ENCODE results near the gene LRP1. TPM values are rescaled to one million over a fixed set of nuclear protein-coding genes. Genes with fewer than 3 reads are reported as not detected.

LRP1 gene
- total RNA-seq, 1 donor from 2014 or later: 62.7 TPM

- H3K4me3 Mint-ChIP-seq: no peak overlapping the region
- no peak overlapping the region for H3K27ac Mint-ChIP-seq (ENCODE audit: unreplicated experiment)
- TF ChIP-seq CTCF (conservative IDR thresholded peaks at IDR 0.05): no peak
- no peaks in the 10 kb centered on the region for H3K9me3 Mint-ChIP-seq
- H3K4me1 Mint-ChIP-seq: peaks cover 11% of the 10 kb centered on the region
- DNase-seq (ENCODE audit: low read depth, low spot score): no peak
- no peaks in the 10 kb centered on the region for H3K36me3 Mint-ChIP-seq (ENCODE audit: low read depth)
- H3K27me3 Mint-ChIP-seq (ENCODE audit: low read depth): no peaks in the 10 kb centered on the region
These were observed 22.2 kb downstream of the LRP1 start for GRCh38 chr12:57150400-57151000.

- no peaks in the 10 kb centered on the region for H3K27me3 Mint-ChIP-seq (ENCODE audit: low read depth)
- no peaks in the 10 kb centered on the region for H3K9me3 Mint-ChIP-seq
- H3K36me3 Mint-ChIP-seq (ENCODE audit: low read depth): peaks cover 3% of the 10 kb centered on the region
- TF ChIP-seq CTCF (conservative IDR thresholded peaks at IDR 0.05): no peak
- no peak for DNase-seq (ENCODE audit: low read depth, low spot score)
- H3K27ac Mint-ChIP-seq (ENCODE audit: unreplicated experiment): peak overlapping the region; percentile 43
- H3K4me3 Mint-ChIP-seq: no peak overlapping the region
- peaks cover 6% of the 10 kb centered on the region for H3K4me1 Mint-ChIP-seq
These were observed 23.7 kb downstream of the LRP1 start for GRCh38 chr12:57151741-57152630.

GRCh38 chr12:57152639-57153038 lies 24.4 kb downstream of the LRP1 start:
- no peaks in the 10 kb centered on the region for H3K4me1 Mint-ChIP-seq
- H3K4me3 Mint-ChIP-seq: no peak overlapping the region
- H3K36me3 Mint-ChIP-seq (ENCODE audit: low read depth): peaks cover 7% of the 10 kb centered on the region

GRCh38 chr12:57153415-57153997 lies 25.2 kb downstream of the LRP1 start:
- peaks cover 10% of the 10 kb centered on the region for H3K36me3 Mint-ChIP-seq (ENCODE audit: low read depth)
- peak overlapping the region; percentile 83 for H3K27ac Mint-ChIP-seq (ENCODE audit: unreplicated experiment)
- no peaks in the 10 kb centered on the region for H3K4me1 Mint-ChIP-seq
- TF ChIP-seq CTCF (conservative IDR thresholded peaks at IDR 0.05): no peak
- no peaks in the 10 kb centered on the region for H3K9me3 Mint-ChIP-seq
- DNase-seq (ENCODE audit: low read depth, low spot score): no peak
- no peaks in the 10 kb centered on the region for H3K27me3 Mint-ChIP-seq (ENCODE audit: low read depth)
- H3K4me3 Mint-ChIP-seq: no peak overlapping the region

More at GRCh38 chr12:57152639-57153038, 24.4 kb downstream of the LRP1 start:
- TF ChIP-seq CTCF (conservative IDR thresholded peaks at IDR 0.05): no peak
- Mint-ChIP-seq H3K27ac (ENCODE audit: unreplicated experiment) (no peak overlapping the region), H3K9me3 (no peaks in the 10 kb centered on the region), H3K27me3 (ENCODE audit: low read depth) (no peaks in the 10 kb centered on the region)
- DNase-seq (ENCODE audit: low read depth, low spot score): no peak

GRCh38 chr12:57154076-57154475 lies 25.8 kb downstream of the LRP1 start:
- H3K36me3 Mint-ChIP-seq (ENCODE audit: low read depth): peaks cover 10% of the 10 kb centered on the region

More at GRCh38 chr12:57154076-57154475, 25.8 kb downstream of the LRP1 start:
- H3K27me3 Mint-ChIP-seq (ENCODE audit: low read depth): no peaks in the 10 kb centered on the region
- DNase-seq (ENCODE audit: low read depth, low spot score): no peak
- no peak for TF ChIP-seq CTCF (conservative IDR thresholded peaks at IDR 0.05)
- H3K9me3 Mint-ChIP-seq: no peaks in the 10 kb centered on the region
- H3K4me1 Mint-ChIP-seq: no peaks in the 10 kb centered on the region
- no peak overlapping the region for H3K4me3 Mint-ChIP-seq
- no peak overlapping the region for H3K27ac Mint-ChIP-seq (ENCODE audit: unreplicated experiment)

All from neural crest cell (in vitro differentiated cells).